HG02885 (cell line): Measurements from ENCODE around the gene ENOX1.

Source experiments
- ATAC-seq: cut with Tn5 transposase; IDR thresholded peaks from one replicate; pipeline ENCODE4 v1.9.1; 2021; ENCODE audit warnings: mild to moderate bottlenecking; ENCODE audit not compliant: unreplicated experiment, poor library complexity

ENOX1 gene

DNA sequence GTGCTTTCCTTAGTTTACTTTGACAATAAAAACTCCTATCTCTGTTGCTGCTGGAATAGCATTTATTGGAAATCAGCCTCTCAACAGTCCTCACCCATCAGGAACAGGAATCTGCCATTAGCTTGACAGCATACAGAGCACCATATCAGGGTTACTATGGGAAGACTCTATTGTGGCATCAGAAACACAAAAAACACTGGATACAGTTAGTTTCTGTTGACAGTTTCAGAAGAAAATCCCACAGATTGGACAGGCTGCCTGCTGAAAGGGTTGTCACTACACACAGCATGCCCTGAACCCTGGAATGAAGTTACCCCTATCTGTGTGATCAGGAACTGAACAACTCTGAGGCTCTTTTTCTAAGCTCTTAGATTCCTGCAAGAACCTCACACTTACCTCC lies 172.7 kb downstream of the ENOX1 start:
- no peak for ATAC-seq

DNA sequence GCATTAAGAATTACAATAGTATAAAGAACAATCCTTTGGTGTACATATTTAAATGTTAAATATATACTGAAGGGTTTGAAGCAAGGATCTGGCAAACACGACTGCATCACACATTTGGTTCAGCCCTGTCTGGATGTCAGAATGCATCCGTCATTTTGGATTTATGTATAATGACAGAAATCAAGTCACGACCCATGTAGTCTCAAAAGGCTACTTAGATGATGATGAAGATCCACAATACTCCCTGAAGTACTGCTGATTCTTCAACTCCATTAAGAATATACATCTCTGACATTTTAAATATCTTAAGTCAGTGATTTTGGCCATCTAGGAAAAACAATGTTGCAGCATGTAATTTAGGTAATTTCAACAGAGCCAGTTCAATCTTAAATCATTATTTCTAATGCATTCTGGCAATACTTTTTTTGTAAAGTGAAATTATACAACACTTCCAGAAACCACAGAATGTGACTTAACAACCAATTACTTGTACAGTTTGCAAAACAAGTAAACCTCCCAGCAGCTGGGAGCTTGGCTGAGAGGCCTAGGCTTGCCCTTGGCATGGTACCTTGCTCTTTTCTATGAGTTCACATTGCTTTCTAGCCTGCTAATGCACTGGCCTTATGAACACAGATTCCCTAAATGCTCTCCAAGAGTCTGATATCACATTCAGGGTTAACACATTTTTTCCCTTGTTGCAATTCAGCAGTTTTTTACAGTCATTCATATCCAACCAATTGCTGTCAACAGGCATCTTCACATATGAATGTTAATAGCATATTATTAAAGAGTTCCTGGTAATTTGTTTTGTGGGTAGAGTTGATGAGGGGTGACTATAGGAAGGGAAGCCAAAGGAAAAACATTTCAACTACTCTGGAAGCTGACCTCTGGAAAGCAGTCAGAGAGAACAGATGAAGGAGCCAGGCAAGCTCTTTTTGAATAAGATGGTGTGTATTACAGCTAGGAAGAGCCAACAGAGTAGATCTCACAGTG lies 175.2 kb downstream of the ENOX1 start:
- ATAC-seq: no peak

DNA sequence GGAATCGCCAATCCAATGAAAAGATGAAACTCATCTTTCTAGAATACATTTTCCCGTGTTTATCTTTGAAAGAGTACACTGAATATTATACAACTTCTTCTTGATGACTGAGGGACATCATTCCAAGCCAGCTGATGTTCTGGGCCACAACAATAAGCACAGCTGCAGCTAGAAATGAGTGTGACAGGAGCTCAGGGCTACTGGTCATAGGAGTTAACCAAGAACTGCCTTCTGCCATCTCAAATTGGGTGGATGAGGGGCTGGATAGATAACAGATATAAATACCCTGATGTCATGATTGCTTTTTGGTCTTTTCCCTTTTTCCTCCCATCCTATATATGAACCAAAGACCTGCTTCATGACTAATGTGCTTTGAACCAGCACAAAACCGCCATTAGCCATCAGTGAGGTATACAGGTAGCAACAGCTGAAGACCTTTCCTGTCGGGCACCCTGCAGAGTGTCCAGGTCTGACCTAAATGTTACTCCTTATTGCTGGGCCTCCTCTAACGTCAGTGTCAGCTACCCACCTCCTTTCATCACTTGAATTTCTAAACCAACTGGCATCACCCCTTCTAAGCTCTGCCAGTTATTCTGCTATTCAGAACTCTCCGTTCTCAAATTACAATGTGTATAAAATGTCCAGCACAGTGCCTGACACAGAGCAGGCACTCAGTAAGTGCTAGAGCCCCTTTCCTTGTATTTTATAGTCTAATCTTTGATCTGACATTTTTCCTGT lies 178.2 kb downstream of the ENOX1 start:
- ATAC-seq: no peak

DNA sequence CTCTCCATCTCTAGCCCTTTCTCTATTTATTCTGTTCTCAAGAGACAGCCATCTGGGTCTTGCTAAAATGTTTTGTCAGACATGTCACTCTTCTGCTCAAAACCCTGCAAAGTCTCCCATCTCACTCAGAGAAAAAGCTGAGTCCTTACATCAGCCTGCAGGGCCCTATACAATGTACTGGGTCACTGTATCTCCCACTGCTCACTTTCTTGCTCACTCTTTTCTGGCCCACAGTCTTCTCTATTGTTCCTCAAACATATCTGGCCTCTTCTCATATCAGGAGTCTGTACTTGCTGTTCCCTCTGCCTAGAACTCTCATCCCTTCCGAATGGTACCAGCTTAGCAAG lies 189.2 kb downstream of the ENOX1 start:
- ATAC-seq: no peak

- ATAC-seq: no peak
Observed at GRCh38 chr13:43596924-43597598, 189.7 kb downstream of the ENOX1 start.

DNA sequence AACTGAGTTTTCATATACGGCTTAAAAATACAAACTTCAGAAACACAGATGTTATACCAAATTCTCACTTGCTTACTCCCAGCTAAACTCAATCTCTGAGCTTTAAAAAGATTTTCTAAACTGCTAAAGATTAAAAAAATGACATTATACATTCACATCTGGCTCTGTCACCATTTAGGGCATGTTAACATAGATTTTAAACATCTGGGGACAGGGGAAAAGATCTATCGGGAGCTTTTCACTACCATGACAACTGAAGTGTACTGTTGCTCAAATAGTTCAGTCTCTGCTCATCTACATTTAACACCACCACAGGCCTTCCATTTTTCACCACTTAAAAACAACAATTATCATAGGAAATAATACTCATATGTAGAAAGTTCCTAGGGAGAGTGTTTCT lies 190.8 kb downstream of the ENOX1 start:
- ATAC-seq: no peak

GRCh38 chr13:43587376-43587775 lies 199.4 kb downstream of the ENOX1 start:
- no peak for ATAC-seq

DNA sequence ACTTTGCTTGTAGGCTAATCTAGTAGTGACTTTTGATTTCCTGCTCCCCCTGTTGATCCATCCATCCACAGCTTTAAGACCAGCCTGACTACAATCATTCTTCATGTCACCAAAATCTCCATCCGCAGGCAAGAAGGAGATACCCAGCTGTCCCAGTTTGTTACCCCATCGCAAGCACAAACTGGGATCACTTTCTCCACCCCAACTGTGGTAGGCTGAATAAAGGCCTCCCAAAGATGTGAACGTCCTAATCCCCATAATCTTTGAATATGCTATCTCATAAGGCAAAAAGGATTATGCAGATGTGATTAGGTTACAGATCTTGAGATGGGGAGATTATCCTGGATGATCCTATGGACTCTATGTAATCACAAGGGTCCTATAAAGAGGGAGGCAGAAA lies 202.0 kb downstream of the ENOX1 start:
- no peak for ATAC-seq

DNA sequence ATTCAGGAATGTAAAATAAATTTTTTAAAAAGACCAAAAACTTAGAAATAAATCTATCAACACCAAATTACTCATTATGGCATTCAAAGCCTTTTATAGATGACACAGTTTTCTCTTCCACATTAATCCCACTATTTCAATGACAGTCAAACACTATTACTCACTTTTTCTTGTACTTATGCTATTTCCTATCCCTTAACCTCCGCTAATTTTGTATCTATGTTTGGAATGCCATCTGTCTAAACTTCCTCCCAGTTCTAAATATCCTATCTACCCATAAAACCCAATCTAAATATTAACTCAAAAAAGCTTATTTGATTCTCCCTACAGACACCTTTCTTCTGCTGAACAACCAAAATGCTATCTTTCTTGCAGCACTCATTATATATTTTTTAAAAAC lies 203.5 kb downstream of the ENOX1 start:
- no peak for ATAC-seq

- ATAC-seq: no peak
Observed at GRCh38 chr13:43580280-43580679, 206.5 kb downstream of the ENOX1 start.

GRCh38 chr13:43579321-43579720 lies 207.5 kb downstream of the ENOX1 start:
- ATAC-seq: no peak

GRCh38 chr13:43574605-43575004 lies 212.2 kb downstream of the ENOX1 start:
- ATAC-seq: no peak

GRCh38 chr13:43573802-43574514 lies 212.8 kb downstream of the ENOX1 start:
- ATAC-seq: no peak

GRCh38 chr13:43573361-43573740 lies 213.4 kb downstream of the ENOX1 start:
- no peak for ATAC-seq

DNA sequence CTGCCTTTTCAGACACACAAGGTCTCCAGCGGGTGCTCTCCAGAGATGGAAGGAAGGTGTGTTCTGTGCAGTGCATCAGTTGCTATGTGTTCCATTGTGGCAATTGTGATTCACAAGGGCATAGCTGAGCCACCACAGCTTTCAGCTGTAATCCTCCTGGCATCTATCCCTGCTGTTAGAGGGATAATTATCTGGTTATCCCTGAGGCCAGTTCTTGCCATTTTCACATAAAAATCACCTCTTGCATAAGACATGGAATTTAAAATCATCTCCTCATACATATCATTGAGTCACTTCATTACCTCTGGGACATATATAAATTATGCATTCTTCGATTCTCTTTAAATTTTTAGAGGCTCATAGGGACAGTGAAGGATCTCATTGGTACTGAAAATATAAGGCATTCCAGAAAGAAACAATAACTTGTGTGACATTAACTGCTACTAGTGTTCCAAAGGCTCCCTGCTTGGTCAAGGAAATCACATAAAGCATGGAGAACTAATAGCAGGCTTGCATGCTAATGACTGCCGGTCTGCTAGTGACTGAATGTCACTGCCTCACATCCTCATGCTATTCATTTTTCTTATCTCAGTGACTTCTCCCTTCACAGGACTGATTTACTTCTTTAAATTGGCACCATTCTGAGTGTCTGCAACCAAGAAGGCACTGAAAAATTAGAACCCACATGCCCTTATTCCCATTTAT lies 214.0 kb downstream of the ENOX1 start:
- no peak for ATAC-seq

GRCh38 chr13:43569658-43570057 lies 217.1 kb downstream of the ENOX1 start:
- no peak for ATAC-seq

DNA sequence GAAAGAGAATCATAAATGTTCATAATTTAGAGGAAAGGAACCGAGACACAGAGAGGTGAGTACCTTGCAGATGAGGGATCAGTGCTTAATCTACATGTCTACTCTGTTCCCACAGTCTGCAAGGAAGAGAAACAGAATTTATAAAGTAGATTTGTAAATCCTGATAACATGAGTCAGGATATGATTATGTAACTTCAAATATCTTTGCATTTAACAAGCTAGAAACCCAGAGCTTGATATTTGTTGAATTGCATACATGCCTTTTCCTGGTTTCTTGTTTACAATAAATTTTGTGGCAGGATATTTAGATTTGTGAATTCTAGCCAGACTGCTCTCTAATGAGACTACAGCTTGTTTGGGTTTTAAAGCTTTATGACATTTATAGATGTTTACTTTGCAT lies 219.2 kb downstream of the ENOX1 start:
- no peak for ATAC-seq

GRCh38 chr13:43564952-43565351 lies 221.8 kb downstream of the ENOX1 start:
- no peak for ATAC-seq

GRCh38 chr13:43561081-43561480 lies 225.7 kb downstream of the ENOX1 start:
- no peak for ATAC-seq

DNA sequence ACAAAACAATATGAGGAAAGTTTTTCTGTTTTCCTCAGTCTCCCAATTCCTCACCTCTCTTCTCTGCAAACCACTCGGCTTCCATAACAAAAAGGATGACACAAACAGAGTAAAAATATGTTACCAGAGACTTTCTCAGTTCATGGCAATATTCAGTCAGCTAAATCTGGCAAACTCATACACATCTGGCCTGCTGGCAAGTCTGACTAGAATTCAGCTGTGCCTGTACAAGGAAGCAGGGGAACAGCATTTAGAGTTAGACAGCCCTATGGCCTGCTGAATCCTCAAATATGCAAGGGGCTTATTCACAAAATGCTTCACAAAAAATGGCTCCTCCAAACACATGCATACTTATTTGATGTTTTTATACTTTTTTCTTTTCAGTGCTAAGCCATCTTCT lies 227.8 kb downstream of the ENOX1 start:
- ATAC-seq: no peak
